Stimulated activated CD8-positive, alpha-beta memory T cell treated with anti-CD3 and anti-CD28 coated beads, Interleukin-2, amount 100 ng/mL, for 48 hours (primary cell): ENCODE data around the gene RNF11.
"Not testable (repeated sequence)": the region's sequence is repeated elsewhere in the genome, so short reads cannot be mapped to it uniquely, and the experiment has no call there.

ENCODE experiments used
- DNase-seq, 2 donors: peaks; one replicate each; pipeline ENCODE4 v3.0.0-alpha.2; 2020; ENCODE audit warnings: low read depth in 2 of 2

Gene RNF11, protein sequence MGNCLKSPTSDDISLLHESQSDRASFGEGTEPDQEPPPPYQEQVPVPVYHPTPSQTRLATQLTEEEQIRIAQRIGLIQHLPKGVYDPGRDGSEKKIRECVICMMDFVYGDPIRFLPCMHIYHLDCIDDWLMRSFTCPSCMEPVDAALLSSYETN

GRCh38 chr1:51235673-51236530 is at the start of gene RNF11:
Gene RNF11, plus strand, starts transcription at chr1:51236273. Its CDS starts 484 bp downstream, at chr1:51236757.
- DNase-seq = peak; percentile 86 to 90

GRCh38 chr1:51188230-51188629 is 47.8 kb upstream of the RNF11 start:
- DNase-seq = no peak

DNA sequence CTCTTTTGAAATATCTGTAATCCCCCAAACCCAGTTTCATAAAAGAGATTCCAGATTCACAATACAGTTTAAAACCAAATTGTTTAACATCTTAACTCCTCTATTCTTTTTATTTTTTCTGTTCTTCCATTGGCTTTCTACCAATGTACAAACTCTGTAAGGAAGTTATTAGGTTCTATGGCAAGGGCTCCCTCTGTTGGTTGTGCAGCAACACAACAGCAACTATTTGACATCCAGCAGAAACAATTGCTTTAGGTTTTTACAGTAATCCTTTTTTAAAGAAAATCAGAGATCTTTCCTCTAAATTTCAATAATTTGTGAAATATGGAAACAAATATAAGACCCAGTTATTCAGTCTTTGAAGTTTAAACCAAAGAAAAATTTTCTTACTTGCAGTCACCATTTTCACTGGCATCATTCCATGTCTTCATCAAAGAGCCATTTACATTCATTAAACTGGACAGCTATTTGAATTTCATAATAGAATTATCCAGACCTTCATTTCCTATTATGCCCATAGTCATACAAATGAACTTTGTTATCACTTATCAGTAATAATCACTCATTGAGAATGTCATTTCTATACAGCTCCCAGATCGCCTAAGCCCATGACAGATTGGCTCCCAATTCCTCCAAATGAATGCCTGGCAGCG is 46.5 kb upstream of the RNF11 start:
- DNase-seq = no peak

DNA sequence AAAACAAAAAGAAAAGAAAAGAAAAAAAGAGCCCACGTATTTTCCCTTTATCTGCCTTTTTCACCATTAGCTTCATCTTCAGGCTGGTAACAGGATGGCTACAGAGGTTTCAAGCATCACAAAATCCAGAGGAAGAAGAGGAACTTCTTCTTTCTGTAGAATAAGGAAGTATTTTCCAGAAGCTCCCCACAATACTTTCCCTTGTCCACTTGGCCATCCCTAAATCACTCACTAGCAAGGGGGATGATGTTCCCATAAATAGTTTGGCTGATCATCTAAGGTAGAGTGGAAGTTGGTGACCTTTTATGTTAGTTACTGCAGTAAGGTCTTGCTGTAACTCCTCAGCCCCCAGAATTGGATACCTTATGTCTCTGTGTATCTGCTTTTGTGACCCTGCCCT is 45.1 kb upstream of the RNF11 start:
- no peak for DNase-seq

DNA sequence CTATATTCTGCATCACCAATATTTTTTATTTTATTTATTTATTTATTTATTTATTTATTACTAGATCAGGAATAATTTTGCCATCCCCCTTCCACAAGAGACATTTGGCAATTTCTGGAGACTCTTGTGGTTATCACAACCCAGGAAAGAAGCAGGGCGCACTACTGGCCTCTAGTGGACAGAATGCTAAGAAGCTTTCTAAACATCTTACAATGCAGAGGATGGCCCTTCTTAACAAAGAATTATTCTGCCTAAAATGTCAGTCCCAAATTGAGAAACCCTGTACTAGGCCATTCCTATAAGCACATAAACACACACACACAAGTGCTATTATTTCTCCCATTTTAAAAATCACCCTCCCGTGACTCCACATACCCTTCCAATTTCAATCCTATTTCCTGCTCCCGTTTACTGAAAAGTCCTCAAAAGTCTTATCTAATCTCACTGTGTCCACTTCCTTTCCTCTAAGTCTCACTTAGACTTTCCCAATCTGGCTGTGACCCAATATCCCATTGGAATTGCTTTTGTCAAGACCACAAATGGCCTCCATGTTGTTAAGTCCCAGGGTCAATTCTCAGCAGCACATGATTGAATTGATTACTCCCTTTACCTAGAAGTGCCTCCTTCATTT is 43.7 kb upstream of the RNF11 start:
- peak; percentile 9 to 32 for DNase-seq

DNA sequence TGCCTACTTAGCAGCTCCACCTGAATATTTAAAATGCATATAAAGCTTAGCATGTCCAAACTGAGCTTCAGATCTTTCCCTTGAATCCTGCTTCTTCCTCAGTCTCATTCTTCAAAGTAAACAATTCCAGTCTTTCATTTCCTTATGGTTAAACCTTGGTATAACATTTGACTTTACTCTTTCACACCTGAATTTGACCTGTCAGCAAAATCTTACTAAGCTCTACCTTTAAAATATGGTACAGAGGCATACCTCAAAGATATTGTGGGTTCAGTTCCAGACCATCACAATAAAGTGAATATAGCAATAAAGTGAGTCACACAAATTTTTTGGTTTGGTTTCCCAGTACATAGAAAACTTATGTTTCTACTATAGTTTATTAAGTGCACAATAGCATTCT is 42.5 kb upstream of the RNF11 start:
- no peak for DNase-seq

GRCh38 chr1:51203121-51203873 is 32.8 kb upstream of the RNF11 start:
- DNase-seq = no peak

DNA sequence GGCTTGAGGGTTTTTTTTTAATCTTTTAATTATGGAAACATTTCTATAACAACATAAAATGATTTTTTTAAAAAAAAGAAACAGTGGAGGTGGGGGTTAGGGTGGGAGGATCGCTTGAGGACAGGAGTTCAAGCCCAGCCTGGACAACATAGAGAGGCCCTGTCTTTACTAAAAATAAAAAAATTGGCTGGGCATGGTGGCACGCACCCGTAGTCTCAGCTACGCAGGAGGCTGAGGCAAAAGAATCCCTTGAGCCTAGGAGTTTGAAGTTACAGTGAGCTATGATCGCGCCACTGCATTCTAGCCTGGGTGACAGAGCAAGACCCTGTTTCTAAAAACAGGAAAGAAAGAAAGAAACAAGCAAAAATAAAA is 32.2 kb upstream of the RNF11 start:
- DNase-seq = no peak

DNA sequence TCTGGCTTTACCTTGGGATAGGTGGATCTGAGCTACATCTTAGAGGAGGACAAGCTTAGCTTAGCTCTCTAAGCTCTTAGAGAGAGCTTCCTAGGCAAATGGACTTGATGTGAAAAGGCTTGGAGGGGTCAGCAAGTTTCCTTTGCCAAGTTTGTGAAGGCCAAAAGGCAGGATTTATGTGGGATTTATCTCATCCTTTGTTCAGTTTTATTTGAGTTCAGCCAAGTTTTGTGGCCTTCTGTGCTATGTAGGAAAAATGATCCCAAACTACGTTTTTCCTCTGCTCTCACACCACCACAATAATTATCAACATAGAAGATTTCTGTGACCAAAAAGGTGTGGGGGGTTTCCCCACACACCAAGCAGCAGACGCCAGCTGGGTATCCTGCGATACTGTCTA is 26.0 kb upstream of the RNF11 start:
- no peak for DNase-seq

DNA sequence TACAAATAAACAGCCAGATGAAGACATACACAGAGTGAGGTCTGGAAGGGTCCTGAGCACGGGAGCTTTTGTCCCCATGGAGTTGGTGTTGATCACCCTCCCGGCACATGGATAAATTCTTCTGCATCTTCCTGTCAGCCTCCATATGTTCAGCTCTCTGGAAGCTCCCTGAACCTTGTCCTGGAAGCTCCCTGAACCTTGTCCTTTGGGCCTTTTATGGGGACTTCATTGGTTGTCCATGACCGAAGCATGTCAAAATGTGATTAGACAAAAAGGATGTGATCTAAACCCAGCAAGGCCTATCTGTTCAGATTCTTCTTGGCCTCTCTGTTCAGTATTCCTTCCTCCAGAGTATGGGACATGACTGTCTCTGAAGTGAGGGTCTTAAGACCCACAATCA is 25.4 kb upstream of the RNF11 start:
- no peak for DNase-seq

GRCh38 chr1:51214615-51215131 is 21.4 kb upstream of the RNF11 start:
- peak in 1 of 2 donors; percentile 5 for DNase-seq

GRCh38 chr1:51215169-51215568 is 20.9 kb upstream of the RNF11 start:
- no peak for DNase-seq

- DNase-seq = no peak
Observed at GRCh38 chr1:51216631-51217030, 19.4 kb upstream of the RNF11 start.

DNA sequence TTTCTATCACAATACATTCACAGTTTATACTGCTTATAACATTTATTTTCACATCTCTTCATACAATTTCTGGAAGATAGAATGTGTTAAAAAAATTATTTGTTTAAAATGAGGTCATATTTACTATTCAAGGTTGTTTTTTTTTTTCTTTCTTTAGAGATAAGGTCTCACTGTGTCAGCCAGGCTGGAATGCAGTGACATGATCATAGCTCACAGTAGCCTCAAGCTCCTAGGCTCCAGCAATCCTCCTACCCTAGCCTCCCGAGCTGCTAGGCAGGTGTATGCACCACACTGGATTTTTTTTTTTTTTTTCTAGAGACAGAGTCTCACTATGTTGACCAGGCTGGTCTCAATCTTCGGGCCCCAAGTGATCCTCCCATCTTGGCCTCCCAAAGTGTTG is 19.0 kb upstream of the RNF11 start:
- DNase-seq = no peak

DNA sequence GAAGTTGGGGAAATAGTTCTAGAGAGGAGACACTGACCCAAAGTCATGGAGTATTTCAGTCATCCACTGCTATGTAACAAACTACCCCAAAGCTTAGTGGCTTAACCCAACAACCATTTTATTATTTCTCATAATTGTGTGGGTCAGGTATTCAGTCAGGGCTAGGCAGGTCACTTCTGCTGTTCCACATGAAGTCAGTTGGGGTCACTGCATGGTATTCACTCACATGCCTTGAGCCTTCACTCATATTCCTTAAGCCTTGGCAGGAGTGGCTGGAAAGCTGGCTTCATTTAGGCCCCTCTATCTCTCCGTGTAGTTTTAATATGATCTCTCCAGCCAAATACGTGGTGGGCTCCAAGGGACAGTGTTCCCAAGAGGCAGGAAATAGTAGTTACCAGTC is 17.5 kb upstream of the RNF11 start:
- DNase-seq = no peak

- DNase-seq = no peak
Observed at GRCh38 chr1:51219022-51219421, 17.1 kb upstream of the RNF11 start.

DNA sequence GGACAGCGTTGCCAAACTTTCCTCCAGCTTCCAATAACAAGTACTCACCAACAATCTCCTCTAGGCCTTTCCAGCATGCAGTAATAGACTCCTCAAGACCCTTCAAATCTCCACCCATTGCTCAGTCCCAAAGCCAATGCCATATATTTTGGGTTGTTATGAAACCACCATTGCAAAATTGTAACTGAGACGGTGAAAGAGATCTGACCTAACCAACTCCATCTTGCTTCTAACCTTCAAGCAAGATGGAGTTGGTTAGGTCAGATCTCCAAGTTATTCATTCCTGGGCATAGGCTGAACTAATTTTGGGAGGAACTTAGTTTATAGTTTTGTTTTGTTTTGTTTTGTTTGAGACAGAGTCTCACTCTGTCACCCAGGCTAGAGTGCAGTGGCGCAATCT is 14.5 kb upstream of the RNF11 start:
- not testable (repeated sequence) for DNase-seq

DNA sequence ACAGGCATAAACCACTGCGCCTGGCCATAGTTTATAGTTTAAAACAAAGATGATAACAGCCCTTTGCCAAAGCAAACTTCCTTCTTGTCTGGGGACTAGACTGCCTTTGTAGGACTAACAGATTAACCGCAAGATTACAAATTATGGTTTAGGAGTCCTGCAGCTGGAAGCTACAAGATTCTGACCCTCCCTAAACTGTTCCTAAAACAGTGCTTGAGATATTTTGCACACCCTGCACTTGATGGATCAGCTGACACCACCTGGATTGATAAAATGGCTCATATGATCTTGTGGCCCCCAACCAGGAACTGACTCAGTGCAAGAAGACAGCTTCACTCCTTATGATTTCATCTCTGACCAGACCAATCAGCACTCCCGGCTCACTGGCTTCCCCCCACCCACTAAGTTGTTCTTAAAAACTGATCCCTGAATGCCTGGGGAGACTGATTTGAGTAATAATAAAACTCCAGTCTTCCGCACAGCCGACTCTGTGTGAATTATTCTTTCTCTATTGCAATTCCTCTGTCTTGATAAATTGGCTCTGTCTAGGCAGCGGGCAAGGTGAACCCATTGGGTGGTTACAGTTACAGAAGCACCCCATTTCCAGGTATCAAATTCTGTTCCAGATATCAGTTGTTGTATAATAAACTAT is 13.8 kb upstream of the RNF11 start:
- DNase-seq = no peak

- no peak for DNase-seq
Observed at GRCh38 chr1:51222809-51223208, 13.3 kb upstream of the RNF11 start.

DNA sequence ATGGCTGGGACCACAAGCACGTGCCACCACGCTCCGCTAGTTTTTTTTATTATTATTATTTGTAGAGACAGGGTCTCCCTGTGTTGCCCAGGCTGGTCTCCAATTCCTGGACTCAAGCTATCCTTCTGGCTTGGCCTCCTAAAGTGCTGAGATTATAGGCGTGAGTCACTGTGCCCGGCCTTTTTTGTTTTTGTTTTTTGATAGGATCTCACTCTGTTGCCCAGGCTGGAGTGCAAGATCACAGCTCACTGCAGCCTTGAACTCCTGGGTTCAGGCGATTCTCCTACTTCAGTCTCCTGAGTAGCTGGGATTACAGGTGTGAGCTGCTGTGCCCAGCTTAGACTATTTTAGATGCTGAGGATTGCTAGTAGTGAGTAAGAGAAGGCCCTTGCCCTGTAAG is 11.8 kb upstream of the RNF11 start:
- DNase-seq = no peak
